ENCODE data around the gene SH2B3. TPM values are rescaled to one million over a fixed set of nuclear protein-coding genes. Genes with fewer than 3 reads are reported as not detected.
"Not testable (repeated sequence)": the region's sequence is repeated elsewhere in the genome, so short reads cannot be mapped to it uniquely, and the experiment has no call there.

Gene SH2B3
- total RNA-seq, 1 donor from 2014 or later: 32.3 TPM

GRCh38 chr12:111471236-111471635, 65.5 kb downstream of the SH2B3 start:
- peaks cover 4% of the 10 kb centered on the region for H3K36me3 ChIP-seq (ENCODE audit: control insufficient read depth, insufficient read depth, low read length)
- DNase-seq (ENCODE audit: low read depth): no peak
- TF ChIP-seq CTCF (IDR thresholded peaks at IDR 0.05; ENCODE audit: insufficient read depth, low read length, poor library complexity, severe bottlenecking): no peak

GRCh38 chr12:111482462-111482861, 76.7 kb downstream of the SH2B3 start:
- TF ChIP-seq CTCF (IDR thresholded peaks at IDR 0.05; ENCODE audit: insufficient read depth, low read length, poor library complexity, severe bottlenecking): peak; percentile 24
- Histone ChIP-seq H3K4me3 (ENCODE audit: low read depth, low read length) (no peak overlapping the region), H3K27me3 (ENCODE audit: control insufficient read depth, insufficient read depth, low read length) (no peaks in the 10 kb centered on the region), H3K36me3 (ENCODE audit: control insufficient read depth, insufficient read depth, low read length) (no peaks in the 10 kb centered on the region)
- no peak for DNase-seq (ENCODE audit: low read depth)

More at GRCh38 chr12:111471236-111471635, 65.5 kb downstream of the SH2B3 start:
- Histone ChIP-seq H3K4me3 (ENCODE audit: low read depth, low read length) (no peak overlapping the region), H3K27me3 (ENCODE audit: control insufficient read depth, insufficient read depth, low read length) (no peaks in the 10 kb centered on the region)

- no peak for TF ChIP-seq CTCF (IDR thresholded peaks at IDR 0.05; ENCODE audit: insufficient read depth, low read length, poor library complexity, severe bottlenecking)
- DNase-seq (ENCODE audit: low read depth): no peak
- no peak overlapping the region for H3K4me3 ChIP-seq (ENCODE audit: low read depth, low read length)
- no peaks in the 10 kb centered on the region for H3K36me3 ChIP-seq (ENCODE audit: control insufficient read depth, insufficient read depth, low read length)
- no peaks in the 10 kb centered on the region for H3K27me3 ChIP-seq (ENCODE audit: control insufficient read depth, insufficient read depth, low read length)
Measured at GRCh38 chr12:111488271-111488670, 82.5 kb downstream of the SH2B3 start.

GRCh38 chr12:111488798-111489197, 83.1 kb downstream of the SH2B3 start:
- H3K36me3 ChIP-seq (ENCODE audit: control insufficient read depth, insufficient read depth, low read length): no peaks in the 10 kb centered on the region
- DNase-seq (ENCODE audit: low read depth): no peak
- H3K4me3 ChIP-seq (ENCODE audit: low read depth, low read length): no peak overlapping the region

GRCh38 chr12:111492979-111493378, 87.3 kb downstream of the SH2B3 start:
- H3K36me3 ChIP-seq (ENCODE audit: control insufficient read depth, insufficient read depth, low read length); H3K4me3 ChIP-seq (ENCODE audit: low read depth, low read length); H3K27me3 ChIP-seq (ENCODE audit: control insufficient read depth, insufficient read depth, low read length): not testable (repeated sequence)
- peak; percentile 16 for DNase-seq (ENCODE audit: low read depth)

More at GRCh38 chr12:111488798-111489197, 83.1 kb downstream of the SH2B3 start:
- TF ChIP-seq CTCF (IDR thresholded peaks at IDR 0.05; ENCODE audit: insufficient read depth, low read length, poor library complexity, severe bottlenecking): no peak
- no peaks in the 10 kb centered on the region for H3K27me3 ChIP-seq (ENCODE audit: control insufficient read depth, insufficient read depth, low read length)

GRCh38 chr12:111494676-111495075, 89.0 kb downstream of the SH2B3 start:
- H3K27me3 ChIP-seq (ENCODE audit: control insufficient read depth, insufficient read depth, low read length): no peaks in the 10 kb centered on the region
- H3K36me3 ChIP-seq (ENCODE audit: control insufficient read depth, insufficient read depth, low read length): no peaks in the 10 kb centered on the region
- no peak overlapping the region for H3K4me3 ChIP-seq (ENCODE audit: low read depth, low read length)
- DNase-seq (ENCODE audit: low read depth): no peak
- no peak for TF ChIP-seq CTCF (IDR thresholded peaks at IDR 0.05; ENCODE audit: insufficient read depth, low read length, poor library complexity, severe bottlenecking)

Other genes starting within 250 kb of the SH2B3 start
- gene PHETA1, start 36.8 kb upstream of the SH2B3 start, total RNA-seq: 14.7 and 16.0 TPM in 2 replicates
- 26.3 and 36.6 TPM in 2 replicates for gene ATXN2, start 193.4 kb downstream of the SH2B3 start, total RNA-seq

All from kidney epithelial cell (primary cell).